Activated CD4-positive, alpha-beta T cell treated with anti-CD3 and anti-CD28 coated beads, Interleukin-2, amount 50 U/mL, for 48 hours (primary cell): ENCODE data around the gene EXD3.
"Not testable (repeated sequence)": the region's sequence is repeated elsewhere in the genome, so short reads cannot be mapped to it uniquely, and the experiment has no call there.

Source experiments
- DNase-seq, 2 experiments: peaks; one replicate each; pipeline ENCODE4 v3.0.0-alpha.2; 2020

The EXD3 gene

GRCh38 chr9:137354845-137355760, 67.9 kb downstream of the EXD3 start:
- no peak for DNase-seq

GRCh38 chr9:137354153-137354844, 68.7 kb downstream of the EXD3 start:
- DNase-seq = no peak

- DNase-seq = no peak
These were observed 69.5 kb downstream of the EXD3 start for GRCh38 chr9:137353223-137354152.

- DNase-seq = no peak
These were observed 70.3 kb downstream of the EXD3 start for GRCh38 chr9:137352511-137353222.

GRCh38 chr9:137351781-137352501, 71.0 kb downstream of the EXD3 start:
- no peak for DNase-seq

GRCh38 chr9:137350696-137351584, 72.0 kb downstream of the EXD3 start:
- no peak for DNase-seq

GRCh38 chr9:137349471-137350033, 73.4 kb downstream of the EXD3 start:
- DNase-seq = no peak

- DNase-seq = no peak
These were observed 74.0 kb downstream of the EXD3 start for GRCh38 chr9:137348769-137349470.

- DNase-seq = no peak
These were observed 75.0 kb downstream of the EXD3 start for GRCh38 chr9:137347928-137348327.

GRCh38 chr9:137342482-137342881, 80.5 kb downstream of the EXD3 start:
- no peak for DNase-seq

GRCh38 chr9:137341227-137341626, 81.7 kb downstream of the EXD3 start:
- DNase-seq = no peak

GRCh38 chr9:137339908-137340462, 83.0 kb downstream of the EXD3 start:
- not testable (repeated sequence) for DNase-seq

GRCh38 chr9:137339045-137339907, 83.7 kb downstream of the EXD3 start:
- DNase-seq = no peak

- DNase-seq = no peak
These were observed 86.2 kb downstream of the EXD3 start for GRCh38 chr9:137336735-137337134.

- no peak for DNase-seq
These were observed 89.8 kb downstream of the EXD3 start for GRCh38 chr9:137333016-137333671.

GRCh38 chr9:137331929-137332328, 91.0 kb downstream of the EXD3 start:
- no peak for DNase-seq

- no peak for DNase-seq
These were observed 92.3 kb downstream of the EXD3 start for GRCh38 chr9:137330689-137331088.

- DNase-seq = not testable (repeated sequence)
These were observed 93.4 kb downstream of the EXD3 start for GRCh38 chr9:137329590-137329989.
